SK-N-SH treated with all-trans-retinoic acid at 6 μM for 48 hours (cell line): ENCODE data around the gene SLC2A13.

ENCODE experiments used
- ATAC-seq: fragments of 200-7000 bp; cut with Tn5 transposase; 3 replicates; pipeline ENCODE4 v1.9.1; 2020; ENCODE audit warnings: mild to moderate bottlenecking, moderate library complexity
- ARNTL ChIP-seq: fragments of 450-650 bp; formaldehyde crosslinking; IDR thresholded peaks from 2 replicates; pipeline ENCODE4 v1.5.0; 2020; ENCODE audit warnings: low read depth, mild to moderate bottlenecking, moderate library complexity, borderline replicate concordance
- BACH2 ChIP-seq: fragments of 250-450 bp; sonication (Bioruptor Pico); IDR thresholded peaks from 2 replicates; pipeline ENCODE4 v1.9.0; 2021; ENCODE audit warnings: mild to moderate bottlenecking, borderline replicate concordance
- CSDC2 ChIP-seq: fragments of 250-450 bp; sonication (Bioruptor Pico); IDR thresholded peaks from 2 replicates; pipeline ENCODE4 v1.5.0; 2020; ENCODE audit warnings: mild to moderate bottlenecking, moderate library complexity
- ESRRG ChIP-seq: fragments of 250-450 bp; sonication (Bioruptor Pico); IDR thresholded peaks from 2 replicates; pipeline ENCODE4 v1.6.1; 2021; ENCODE audit warnings: mild to moderate bottlenecking
- GLIS3 ChIP-seq: fragments of 250-450 bp; sonication (Bioruptor Pico); IDR thresholded peaks from 2 replicates; pipeline ENCODE4 v1.5.0; 2020; ENCODE audit warnings: mild to moderate bottlenecking, moderate library complexity
- ISL1 ChIP-seq: fragments of 250-450 bp; sonication (Bioruptor Pico); IDR thresholded peaks from 2 replicates; pipeline ENCODE4 v2.1.2; 2022; ENCODE audit warnings: mild to moderate bottlenecking, moderate library complexity
- OSR1 ChIP-seq: fragments of 250-450 bp; sonication (Bioruptor Pico); IDR thresholded peaks from 2 replicates; pipeline ENCODE4 v1.8.0; 2022; ENCODE audit warnings: moderate library complexity, mild to moderate bottlenecking, inconsistent platforms
- PPARA ChIP-seq: fragments of 250-450 bp; sonication (Bioruptor Pico); IDR thresholded peaks from 2 replicates; pipeline ENCODE4 v1.5.0; 2020; ENCODE audit warnings: mild to moderate bottlenecking, borderline replicate concordance
- SNAI2 ChIP-seq: fragments of 250-450 bp; sonication (Bioruptor Pico); IDR thresholded peaks from 2 replicates; pipeline ENCODE4 v1.5.0; 2020; ENCODE audit warnings: mild to moderate bottlenecking, moderate library complexity
- TCF4 ChIP-seq: fragments of 250-450 bp; sonication (Bioruptor Pico); IDR thresholded peaks from 2 replicates; pipeline ENCODE4 v1.8.0; 2021; ENCODE audit warnings: mild to moderate bottlenecking, moderate library complexity, borderline replicate concordance
- TOX ChIP-seq: fragments of 250-450 bp; sonication (Bioruptor Pico); IDR thresholded peaks from 2 replicates; pipeline ENCODE4 v1.8.0; 2021; ENCODE audit warnings: mild to moderate bottlenecking, moderate library complexity, borderline replicate concordance
- ZC3H10 ChIP-seq: fragments of 250-450 bp; sonication (Bioruptor Pico); IDR thresholded peaks from 2 replicates; pipeline ENCODE4 v1.5.1; 2021; ENCODE audit warnings: mild to moderate bottlenecking, moderate library complexity
- ZFP30 ChIP-seq: fragments of 450-650 bp; formaldehyde crosslinking; IDR thresholded peaks from 2 replicates; pipeline ENCODE4 v1.5.0; 2022; ENCODE audit warnings: mild to moderate bottlenecking, moderate library complexity
- ZNF565 ChIP-seq: fragments of 450-650 bp; formaldehyde crosslinking; conservative IDR thresholded peaks from 2 replicates; pipeline ENCODE4 v1.5.0; 2020; ENCODE audit warnings: low read depth, mild to moderate bottlenecking, moderate library complexity
- ZNF70 ChIP-seq: fragments of 450-650 bp; formaldehyde crosslinking; IDR thresholded peaks from 2 replicates; pipeline ENCODE4 v1.5.0; 2020; ENCODE audit warnings: mild to moderate bottlenecking, moderate library complexity
- ZNF8 ChIP-seq: fragments of 450-650 bp; formaldehyde crosslinking; IDR thresholded peaks from 2 replicates; pipeline ENCODE4 v1.5.0; 2020; ENCODE audit warnings: mild to moderate bottlenecking, moderate library complexity
- TF ChIP-seq, protein P1 (sequence below): fragments of 250-450 bp; sonication (Bioruptor Pico); IDR thresholded peaks from 2 replicates; pipeline ENCODE4 v1.5.1; 2020; ENCODE audit warnings: low read depth, mild to moderate bottlenecking, moderate library complexity
- TF ChIP-seq, protein P2 (sequence below): fragments of 250-450 bp; sonication (Bioruptor Pico); IDR thresholded peaks from 2 replicates; pipeline ENCODE4 v1.8.0; 2021; ENCODE audit warnings: low read depth, mild to moderate bottlenecking, moderate library complexity, borderline replicate concordance
- TF ChIP-seq, protein P3 (sequence below): fragments of 250-450 bp; sonication (Bioruptor Pico); IDR thresholded peaks from 2 replicates; pipeline ENCODE4 v1.5.0; 2020; ENCODE audit warnings: mild to moderate bottlenecking, moderate library complexity
- TF ChIP-seq, protein P4 (sequence below): fragments of 250-450 bp; sonication (Bioruptor Pico); IDR thresholded peaks from 2 replicates; pipeline ENCODE4 v1.5.1; 2021; ENCODE audit warnings: mild to moderate bottlenecking, moderate library complexity

Gene SLC2A13

DNA sequence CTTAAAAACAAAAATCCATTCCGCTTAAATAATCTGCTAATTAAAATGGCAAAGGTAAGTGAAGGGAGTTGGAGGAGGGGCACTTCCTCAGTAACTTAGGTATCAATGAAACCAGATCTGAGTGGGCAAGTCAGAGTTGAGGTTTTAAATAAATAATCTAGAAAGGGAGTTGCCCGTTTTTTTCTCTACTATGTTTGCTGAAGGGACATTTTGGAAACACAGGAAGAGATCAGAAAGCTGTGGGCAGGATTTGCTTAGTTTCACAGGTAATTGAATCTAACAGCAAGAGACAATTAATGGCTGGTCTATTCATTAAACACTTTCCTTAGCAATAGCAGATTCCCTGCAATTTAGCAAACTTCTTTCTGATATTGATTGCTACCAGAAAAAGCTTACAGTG is 300.2 kb downstream of the SLC2A13 start:
- TF ChIP-seq OSR1 (CRISPR knock-in tag) (no peak), ZNF70 (CRISPR knock-in tag) (no peak), BACH2 (CRISPR knock-in tag) (no peak), ZNF8 (CRISPR knock-in tag) (no peak), ZNF565 (no peak), ISL1 (CRISPR knock-in tag) (no peak), ESRRG (CRISPR knock-in tag) (no peak)
- TF ChIP-seq, protein P1, sequence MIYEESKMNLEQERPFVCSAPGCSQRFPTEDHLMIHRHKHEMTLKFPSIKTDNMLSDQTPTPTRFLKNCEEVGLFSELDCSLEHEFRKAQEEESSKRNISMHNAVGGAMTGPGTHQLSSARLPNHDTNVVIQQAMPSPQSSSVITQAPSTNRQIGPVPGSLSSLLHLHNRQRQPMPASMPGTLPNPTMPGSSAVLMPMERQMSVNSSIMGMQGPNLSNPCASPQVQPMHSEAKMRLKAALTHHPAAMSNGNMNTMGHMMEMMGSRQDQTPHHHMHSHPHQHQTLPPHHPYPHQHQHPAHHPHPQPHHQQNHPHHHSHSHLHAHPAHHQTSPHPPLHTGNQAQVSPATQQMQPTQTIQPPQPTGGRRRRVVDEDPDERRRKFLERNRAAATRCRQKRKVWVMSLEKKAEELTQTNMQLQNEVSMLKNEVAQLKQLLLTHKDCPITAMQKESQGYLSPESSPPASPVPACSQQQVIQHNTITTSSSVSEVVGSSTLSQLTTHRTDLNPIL (CRISPR knock-in tag): no peak
- ATAC-seq: no peak

DNA sequence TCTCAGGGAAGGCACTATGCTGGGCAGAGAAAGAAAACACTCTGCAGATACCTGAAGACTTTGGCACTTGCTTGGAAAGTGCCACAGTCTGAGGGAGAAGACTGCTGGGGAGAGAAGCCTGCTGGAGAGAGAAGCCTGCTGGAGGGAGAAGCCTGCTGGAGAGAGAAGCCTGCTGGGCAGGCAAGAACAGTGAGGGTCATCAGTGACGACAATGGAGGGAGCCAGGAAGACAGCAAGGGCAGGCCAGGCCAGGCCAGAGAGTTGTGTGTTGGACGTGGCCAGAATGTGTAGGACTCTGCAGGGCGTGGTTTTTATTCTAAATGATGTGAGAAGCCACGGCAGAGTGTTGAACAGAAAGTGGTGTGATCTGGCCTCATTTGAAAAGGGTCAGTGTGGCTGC is 301.0 kb downstream of the SLC2A13 start:
- TF ChIP-seq ESRRG (CRISPR knock-in tag): no peak
- no peak for TF ChIP-seq ARNTL
- TF ChIP-seq, protein P2, sequence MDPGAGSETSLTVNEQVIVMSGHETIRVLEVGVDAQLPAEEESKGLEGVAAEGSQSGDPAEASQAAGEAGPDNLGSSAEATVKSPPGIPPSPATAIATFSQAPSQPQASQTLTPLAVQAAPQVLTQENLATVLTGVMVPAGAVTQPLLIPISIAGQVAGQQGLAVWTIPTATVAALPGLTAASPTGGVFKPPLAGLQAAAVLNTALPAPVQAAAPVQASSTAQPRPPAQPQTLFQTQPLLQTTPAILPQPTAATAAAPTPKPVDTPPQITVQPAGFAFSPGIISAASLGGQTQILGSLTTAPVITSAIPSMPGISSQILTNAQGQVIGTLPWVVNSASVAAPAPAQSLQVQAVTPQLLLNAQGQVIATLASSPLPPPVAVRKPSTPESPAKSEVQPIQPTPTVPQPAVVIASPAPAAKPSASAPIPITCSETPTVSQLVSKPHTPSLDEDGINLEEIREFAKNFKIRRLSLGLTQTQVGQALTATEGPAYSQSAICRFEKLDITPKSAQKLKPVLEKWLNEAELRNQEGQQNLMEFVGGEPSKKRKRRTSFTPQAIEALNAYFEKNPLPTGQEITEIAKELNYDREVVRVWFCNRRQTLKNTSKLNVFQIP: no peak
- TF ChIP-seq, protein P3, sequence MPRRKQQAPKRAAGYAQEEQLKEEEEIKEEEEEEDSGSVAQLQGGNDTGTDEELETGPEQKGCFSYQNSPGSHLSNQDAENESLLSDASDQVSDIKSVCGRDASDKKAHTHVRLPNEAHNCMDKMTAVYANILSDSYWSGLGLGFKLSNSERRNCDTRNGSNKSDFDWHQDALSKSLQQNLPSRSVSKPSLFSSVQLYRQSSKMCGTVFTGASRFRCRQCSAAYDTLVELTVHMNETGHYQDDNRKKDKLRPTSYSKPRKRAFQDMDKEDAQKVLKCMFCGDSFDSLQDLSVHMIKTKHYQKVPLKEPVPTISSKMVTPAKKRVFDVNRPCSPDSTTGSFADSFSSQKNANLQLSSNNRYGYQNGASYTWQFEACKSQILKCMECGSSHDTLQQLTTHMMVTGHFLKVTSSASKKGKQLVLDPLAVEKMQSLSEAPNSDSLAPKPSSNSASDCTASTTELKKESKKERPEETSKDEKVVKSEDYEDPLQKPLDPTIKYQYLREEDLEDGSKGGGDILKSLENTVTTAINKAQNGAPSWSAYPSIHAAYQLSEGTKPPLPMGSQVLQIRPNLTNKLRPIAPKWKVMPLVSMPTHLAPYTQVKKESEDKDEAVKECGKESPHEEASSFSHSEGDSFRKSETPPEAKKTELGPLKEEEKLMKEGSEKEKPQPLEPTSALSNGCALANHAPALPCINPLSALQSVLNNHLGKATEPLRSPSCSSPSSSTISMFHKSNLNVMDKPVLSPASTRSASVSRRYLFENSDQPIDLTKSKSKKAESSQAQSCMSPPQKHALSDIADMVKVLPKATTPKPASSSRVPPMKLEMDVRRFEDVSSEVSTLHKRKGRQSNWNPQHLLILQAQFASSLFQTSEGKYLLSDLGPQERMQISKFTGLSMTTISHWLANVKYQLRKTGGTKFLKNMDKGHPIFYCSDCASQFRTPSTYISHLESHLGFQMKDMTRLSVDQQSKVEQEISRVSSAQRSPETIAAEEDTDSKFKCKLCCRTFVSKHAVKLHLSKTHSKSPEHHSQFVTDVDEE: no peak
- TF ChIP-seq ISL1 (CRISPR knock-in tag): no peak
- TF ChIP-seq ZC3H10 (CRISPR knock-in tag): no peak
- no peak for ATAC-seq

DNA sequence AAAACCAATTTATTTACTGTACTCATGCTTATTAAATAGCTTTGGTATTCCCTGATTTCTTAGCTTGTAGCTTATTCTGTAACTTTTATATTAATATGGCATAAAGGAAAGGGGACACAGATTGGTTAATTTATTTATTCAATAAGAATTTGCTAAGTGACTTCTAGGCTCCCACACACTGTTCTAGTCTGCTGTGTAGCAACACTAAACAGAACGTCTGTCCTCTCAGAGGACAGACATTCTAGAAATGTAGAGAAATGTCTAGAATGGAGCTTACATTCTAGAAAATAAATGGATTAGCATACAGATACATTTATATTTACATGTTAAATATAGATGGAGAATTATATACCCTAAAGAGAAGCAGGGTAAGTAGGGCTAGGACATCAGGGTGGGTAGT is 301.4 kb downstream of the SLC2A13 start:
- no peak for ATAC-seq

DNA sequence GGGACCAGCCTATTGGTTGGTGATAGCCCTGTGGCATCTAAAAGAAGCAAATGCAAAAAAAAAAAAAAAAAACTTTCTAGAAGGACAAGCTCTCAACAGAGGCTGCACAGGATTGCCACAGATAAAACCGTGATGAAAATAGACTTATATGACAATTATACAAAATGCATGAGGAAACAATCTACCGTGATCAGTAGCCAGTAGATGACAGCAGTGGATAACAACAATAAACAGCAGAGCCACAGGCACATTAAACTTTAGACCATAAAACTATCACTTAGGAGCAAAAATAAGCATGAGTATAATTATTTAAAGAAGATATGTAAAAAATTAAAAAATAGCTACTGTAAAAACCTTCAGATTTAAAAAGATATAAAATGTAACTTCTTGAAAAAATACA is 302.7 kb downstream of the SLC2A13 start:
- ATAC-seq: no peak
- no peak for TF ChIP-seq TOX (CRISPR knock-in tag)
- TF ChIP-seq ZFP30 (CRISPR knock-in tag): no peak
- TF ChIP-seq, protein P3: no peak
- no peak for TF ChIP-seq GLIS3 (CRISPR knock-in tag)
- TF ChIP-seq ZNF70 (CRISPR knock-in tag): no peak
- TF ChIP-seq, protein P4, sequence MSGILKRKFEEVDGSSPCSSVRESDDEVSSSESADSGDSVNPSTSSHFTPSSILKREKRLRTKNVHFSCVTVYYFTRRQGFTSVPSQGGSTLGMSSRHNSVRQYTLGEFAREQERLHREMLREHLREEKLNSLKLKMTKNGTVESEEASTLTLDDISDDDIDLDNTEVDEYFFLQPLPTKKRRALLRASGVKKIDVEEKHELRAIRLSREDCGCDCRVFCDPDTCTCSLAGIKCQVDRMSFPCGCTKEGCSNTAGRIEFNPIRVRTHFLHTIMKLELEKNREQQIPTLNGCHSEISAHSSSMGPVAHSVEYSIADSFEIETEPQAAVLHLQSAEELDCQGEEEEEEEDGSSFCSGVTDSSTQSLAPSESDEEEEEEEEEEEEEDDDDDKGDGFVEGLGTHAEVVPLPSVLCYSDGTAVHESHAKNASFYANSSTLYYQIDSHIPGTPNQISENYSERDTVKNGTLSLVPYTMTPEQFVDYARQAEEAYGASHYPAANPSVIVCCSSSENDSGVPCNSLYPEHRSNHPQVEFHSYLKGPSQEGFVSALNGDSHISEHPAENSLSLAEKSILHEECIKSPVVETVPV (CRISPR knock-in tag): no peak
- no peak for TF ChIP-seq BACH2 (CRISPR knock-in tag)
- no peak for TF ChIP-seq CSDC2 (CRISPR knock-in tag)
- no peak for TF ChIP-seq ESRRG (CRISPR knock-in tag)
- TF ChIP-seq TCF4 (CRISPR knock-in tag): no peak
- TF ChIP-seq, protein P2: no peak

More for the DNA sequence above, 301.4 kb downstream of the SLC2A13 start:
- TF ChIP-seq PPARA: no peak
- no peak for TF ChIP-seq ISL1 (CRISPR knock-in tag)
- no peak for TF ChIP-seq ZC3H10 (CRISPR knock-in tag)
- TF ChIP-seq ZFP30 (CRISPR knock-in tag): no peak
- TF ChIP-seq CSDC2 (CRISPR knock-in tag): no peak
- TF ChIP-seq, protein P4 (CRISPR knock-in tag): no peak
- TF ChIP-seq SNAI2: no peak
- TF ChIP-seq ARNTL: no peak
- TF ChIP-seq, protein P1 (CRISPR knock-in tag): no peak
